ENCODE results near the gene G6PC2.

DNA sequence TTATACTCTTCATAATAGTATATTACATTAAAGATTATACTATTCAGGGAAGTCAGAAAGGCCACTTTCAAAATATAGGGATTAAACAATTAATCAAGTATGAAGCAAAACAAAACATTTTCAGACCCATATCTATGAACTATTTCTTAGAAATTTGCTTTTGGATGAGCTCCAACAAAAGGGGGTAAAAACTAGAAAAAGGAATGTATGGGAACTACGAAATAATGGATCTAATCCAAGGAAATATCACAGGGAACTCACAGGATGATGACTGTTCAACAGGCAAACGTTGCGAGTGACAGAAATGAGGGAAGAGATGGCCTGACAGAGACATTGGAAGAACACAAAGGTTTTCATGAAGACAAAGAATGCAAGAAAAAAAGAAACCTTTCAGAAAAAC is 27.9 kb downstream of the G6PC2 start:
- TF ChIP-seq, protein P1, sequence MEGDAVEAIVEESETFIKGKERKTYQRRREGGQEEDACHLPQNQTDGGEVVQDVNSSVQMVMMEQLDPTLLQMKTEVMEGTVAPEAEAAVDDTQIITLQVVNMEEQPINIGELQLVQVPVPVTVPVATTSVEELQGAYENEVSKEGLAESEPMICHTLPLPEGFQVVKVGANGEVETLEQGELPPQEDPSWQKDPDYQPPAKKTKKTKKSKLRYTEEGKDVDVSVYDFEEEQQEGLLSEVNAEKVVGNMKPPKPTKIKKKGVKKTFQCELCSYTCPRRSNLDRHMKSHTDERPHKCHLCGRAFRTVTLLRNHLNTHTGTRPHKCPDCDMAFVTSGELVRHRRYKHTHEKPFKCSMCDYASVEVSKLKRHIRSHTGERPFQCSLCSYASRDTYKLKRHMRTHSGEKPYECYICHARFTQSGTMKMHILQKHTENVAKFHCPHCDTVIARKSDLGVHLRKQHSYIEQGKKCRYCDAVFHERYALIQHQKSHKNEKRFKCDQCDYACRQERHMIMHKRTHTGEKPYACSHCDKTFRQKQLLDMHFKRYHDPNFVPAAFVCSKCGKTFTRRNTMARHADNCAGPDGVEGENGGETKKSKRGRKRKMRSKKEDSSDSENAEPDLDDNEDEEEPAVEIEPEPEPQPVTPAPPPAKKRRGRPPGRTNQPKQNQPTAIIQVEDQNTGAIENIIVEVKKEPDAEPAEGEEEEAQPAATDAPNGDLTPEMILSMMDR (conservative IDR thresholded peaks at IDR 0.05; ENCODE audit: low read depth, low read length) = no peak
- no peak for TF ChIP-seq EZH2phosphoT487 (IDR thresholded peaks at IDR 0.05; ENCODE audit: borderline replicate concordance, low read length)
- no peak for TF ChIP-seq EZH2 (IDR thresholded peaks at IDR 0.05; ENCODE audit: low read length, unreplicated experiment)

Measured in PC-3 (cell line).